Urinary bladder (tissue), 4 donors: ENCODE data around the gene DCDC2. TPM values are rescaled to one million over a fixed set of nuclear protein-coding genes. Genes with fewer than 3 reads are reported as not detected.
"Not testable (repeated sequence)": the region's sequence is repeated elsewhere in the genome, so short reads cannot be mapped to it uniquely, and the experiment has no call there.

Source experiments
- DNase-seq: peaks from one replicate; pipeline ENCODE4 v3.0.0-alpha.2; 2015; ENCODE audit errors: extremely low spot score
- H3K27ac ChIP-seq: one replicate; pipeline ENCODE4 v1.5.1; 2013; ENCODE audit warnings: low read depth, mild to moderate bottlenecking, moderate library complexity
- H3K36me3 ChIP-seq: one replicate; pipeline ENCODE4 v1.6.1; 2013; ENCODE audit warnings: mild to moderate bottlenecking, moderate library complexity; ENCODE audit not compliant: insufficient read depth
- H3K4me1 ChIP-seq: one replicate; pipeline ENCODE4 v1.6.1; 2013; ENCODE audit warnings: mild to moderate bottlenecking, moderate library complexity; ENCODE audit not compliant: insufficient read depth
- H3K4me3 ChIP-seq: one replicate; pipeline ENCODE4 v1.5.1; 2013; ENCODE audit warnings: low read depth, low read length
- WGBS: extraction: QIAGEN DNeasy Blood & Tissue Kit; methylation state at CpG from one replicate; pipeline ENCODE4 v1.1.7; 2013; 5-methylcytosine and 5-hydroxymethylcytosine counted together
- polyA plus RNA-seq: library from polyadenylated mRNA; stranded (reverse); fragments of 200-250 nt; gene quantifications from one replicate; pipeline ENCODE4 v1.2.3, GENCODE V29; 2013
- total RNA-seq: library from RNA; depleted of rRNA; stranded (reverse); fragments of >200 nt; gene quantifications from one replicate; pipeline ENCODE4 v1.2.3, GENCODE V29; 2014
- donor health status: healthy with polysubstance abuse.
- donor health status: healthy.

DCDC2 gene
- total and polyA plus RNA-seq, 2 donors, result 0.23 to 4.3 TPM

GRCh38 chr6:24327756-24328155 lies 30.1 kb downstream of the DCDC2 start:
- DNase-seq, result no peak
- no peaks in the 10 kb centered on the region for H3K4me1 ChIP-seq
- 88% methylated on average over 4 of the region's 4 CpGs for WGBS
- H3K27ac ChIP-seq, result no peak overlapping the region
- H3K36me3 ChIP-seq, result no peaks in the 10 kb centered on the region
- no peak overlapping the region for H3K4me3 ChIP-seq

GRCh38 chr6:24325978-24326377 lies 31.9 kb downstream of the DCDC2 start:
- 90% methylated on average over 1 of the region's 1 CpG for WGBS
- DNase-seq, result no peak
- no peaks in the 10 kb centered on the region for H3K36me3 ChIP-seq
- H3K4me3 ChIP-seq, result no peak overlapping the region
- H3K4me1 ChIP-seq, result no peaks in the 10 kb centered on the region
- H3K27ac ChIP-seq, result no peak overlapping the region

GRCh38 chr6:24324617-24325016 lies 33.2 kb downstream of the DCDC2 start:
- Histone ChIP-seq H3K4me1 (no peaks in the 10 kb centered on the region), H3K4me3 (no peak overlapping the region), H3K36me3 (no peaks in the 10 kb centered on the region), H3K27ac (no peak overlapping the region)
- no peak for DNase-seq
- WGBS, result 92% methylated on average over 1 of the region's 1 CpG

GRCh38 chr6:24323632-24324337 lies 34.1 kb downstream of the DCDC2 start:
- no peaks in the 10 kb centered on the region for H3K4me1 ChIP-seq
- H3K4me3 ChIP-seq, result no peak overlapping the region
- no peak overlapping the region for H3K27ac ChIP-seq
- DNase-seq, result no peak
- WGBS, result 88% methylated on average over 1 of the region's 1 CpG
- H3K36me3 ChIP-seq, result no peaks in the 10 kb centered on the region

- no peak for DNase-seq
- no peaks in the 10 kb centered on the region for H3K36me3 ChIP-seq
- no peak overlapping the region for H3K27ac ChIP-seq
- H3K4me1 ChIP-seq, result no peaks in the 10 kb centered on the region
- H3K4me3 ChIP-seq, result no peak overlapping the region
- WGBS, result 93% methylated on average over 3 of the region's 3 CpGs
Observed at GRCh38 chr6:24322924-24323323, 34.9 kb downstream of the DCDC2 start.

- H3K4me3 ChIP-seq, H3K36me3 ChIP-seq, DNase-seq, H3K4me1 ChIP-seq, H3K27ac ChIP-seq: not testable (repeated sequence)
- WGBS, result 65% methylated on average over 3 of the region's 3 CpGs
Observed at GRCh38 chr6:24322446-24322845, 35.4 kb downstream of the DCDC2 start.

GRCh38 chr6:24321538-24322162 lies 36.2 kb downstream of the DCDC2 start:
- 37% methylated on average over 5 of the region's 5 CpGs for WGBS
- Histone ChIP-seq H3K4me1 (no peaks in the 10 kb centered on the region), H3K36me3 (no peaks in the 10 kb centered on the region), H3K27ac (no peak overlapping the region), H3K4me3 (no peak overlapping the region)
- DNase-seq, result no peak

- 36% methylated on average over 6 of the region's 6 CpGs for WGBS
Observed at GRCh38 chr6:24313251-24314141, 44.4 kb downstream of the DCDC2 start.

GRCh38 chr6:24311775-24312174 lies 46.1 kb downstream of the DCDC2 start:
- WGBS, result 92% methylated on average over 4 of the region's 4 CpGs

More at GRCh38 chr6:24313251-24314141, 44.4 kb downstream of the DCDC2 start:
- H3K36me3 ChIP-seq, result no peaks in the 10 kb centered on the region
- DNase-seq, result no peak
- no peak overlapping the region for H3K4me3 ChIP-seq
- H3K4me1 ChIP-seq, result no peaks in the 10 kb centered on the region
- H3K27ac ChIP-seq, result no peak overlapping the region

GRCh38 chr6:24307881-24308280 lies 50.0 kb downstream of the DCDC2 start:
- Histone ChIP-seq H3K36me3 (no peaks in the 10 kb centered on the region), H3K27ac (no peak overlapping the region), H3K4me1 (no peaks in the 10 kb centered on the region), H3K4me3 (no peak overlapping the region)
- WGBS, result 50% methylated on average over 1 of the region's 1 CpG
- DNase-seq, result no peak

More at GRCh38 chr6:24311775-24312174, 46.1 kb downstream of the DCDC2 start:
- not testable (repeated sequence) for H3K36me3 ChIP-seq, H3K27ac ChIP-seq, DNase-seq, H3K4me1 ChIP-seq, H3K4me3 ChIP-seq

- Histone ChIP-seq H3K27ac (no peak overlapping the region), H3K4me3 (no peak overlapping the region), H3K36me3 (no peaks in the 10 kb centered on the region), H3K4me1 (no peaks in the 10 kb centered on the region)
- 58% methylated on average over 1 of the region's 1 CpG for WGBS
- DNase-seq, result no peak
Observed at GRCh38 chr6:24306936-24307335, 50.9 kb downstream of the DCDC2 start.

GRCh38 chr6:24306038-24306437 lies 51.8 kb downstream of the DCDC2 start:
- no peaks in the 10 kb centered on the region for H3K36me3 ChIP-seq
- H3K4me1 ChIP-seq, result no peaks in the 10 kb centered on the region
- H3K4me3 ChIP-seq, result no peak overlapping the region
- DNase-seq, result no peak
- 87% methylated on average over 4 of the region's 4 CpGs for WGBS
- H3K27ac ChIP-seq, result no peak overlapping the region

- Histone ChIP-seq H3K27ac (no peak overlapping the region), H3K4me1 (no peaks in the 10 kb centered on the region), H3K4me3 (no peak overlapping the region), H3K36me3 (no peaks in the 10 kb centered on the region)
- DNase-seq, result no peak
- WGBS, result 96% methylated on average over 1 of the region's 1 CpG
Observed at GRCh38 chr6:24296944-24297343, 60.9 kb downstream of the DCDC2 start.

- H3K27ac ChIP-seq, DNase-seq: not testable (repeated sequence)
- WGBS, result 89% methylated on average over 2 of the region's 2 CpGs
Observed at GRCh38 chr6:24293852-24294251, 64.0 kb downstream of the DCDC2 start.

More at GRCh38 chr6:24293852-24294251, 64.0 kb downstream of the DCDC2 start:
- not testable (repeated sequence) for H3K4me3 ChIP-seq, H3K36me3 ChIP-seq, H3K4me1 ChIP-seq
